ENCODE data around the gene CADM1.

CADM1 gene

DNA sequence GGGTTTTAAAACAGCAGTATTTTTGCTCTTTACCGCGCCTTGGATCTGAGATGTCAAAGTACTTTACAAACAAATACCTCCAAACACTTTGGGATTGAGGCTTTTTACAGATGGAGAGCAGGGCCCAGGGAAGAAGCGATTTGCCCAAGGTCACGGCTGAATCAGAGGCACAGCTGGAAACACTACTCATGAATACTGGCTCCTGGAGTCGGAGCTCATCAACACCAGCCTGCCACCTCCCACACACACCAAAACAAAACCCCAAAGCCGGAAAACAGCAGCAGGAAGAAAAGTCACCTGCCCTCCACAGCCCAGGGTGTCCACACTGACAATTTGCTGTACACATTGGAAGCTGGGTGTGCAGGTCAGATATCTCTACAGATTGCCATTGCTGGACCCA, 339.4 kb downstream of the CADM1 start:
- Histone ChIP-seq H3K27ac (ENCODE audit: low read length) (no peak overlapping the region), H3K4me3 (ENCODE audit: low read depth in 1 of 2, low read length in 2 of 2) (no peak overlapping the region), H3K9me3 (ENCODE audit: control insufficient read depth in 1 of 2, low read length in 2 of 2) (no peaks in the 10 kb centered on the region), H3K27me3 (ENCODE audit: low read depth, low read length) (peaks cover 8% of the 10 kb centered on the region), H3K4me1 (ENCODE audit: control insufficient read depth in 1 of 2, insufficient read depth in 2 of 2, low read length in 2 of 2) (no peaks in the 10 kb centered on the region), H3K36me3 (ENCODE audit: control insufficient read depth in 1 of 2, insufficient read depth in 2 of 2, low read length in 2 of 2) (no peaks in the 10 kb centered on the region)

- Histone ChIP-seq H3K4me1 (ENCODE audit: control insufficient read depth in 1 of 2, insufficient read depth in 2 of 2, low read length in 2 of 2) (no peaks in the 10 kb centered on the region), H3K27me3 (ENCODE audit: low read depth, low read length) (peaks cover 8% of the 10 kb centered on the region), H3K4me3 (ENCODE audit: low read depth in 1 of 2, low read length in 2 of 2) (no peak overlapping the region), H3K27ac (ENCODE audit: low read length) (no peak overlapping the region), H3K9me3 (ENCODE audit: control insufficient read depth in 1 of 2, low read length in 2 of 2) (peaks cover 0 to 5% of the 10 kb centered on the region in 2 donors), H3K36me3 (ENCODE audit: control insufficient read depth in 1 of 2, insufficient read depth in 2 of 2, low read length in 2 of 2) (no peaks in the 10 kb centered on the region)
Observed at GRCh38 chr11:115162919-115163318, 341.3 kb downstream of the CADM1 start.

- Histone ChIP-seq H3K36me3 (ENCODE audit: control insufficient read depth in 1 of 2, insufficient read depth in 2 of 2, low read length in 2 of 2) (no peaks in the 10 kb centered on the region), H3K4me1 (ENCODE audit: control insufficient read depth in 1 of 2, insufficient read depth in 2 of 2, low read length in 2 of 2) (no peaks in the 10 kb centered on the region), H3K4me3 (ENCODE audit: low read depth in 1 of 2, low read length in 2 of 2) (no peak overlapping the region), H3K27ac (ENCODE audit: low read length) (no peak overlapping the region), H3K27me3 (ENCODE audit: low read depth, low read length) (peaks cover 8% of the 10 kb centered on the region), H3K9me3 (ENCODE audit: control insufficient read depth in 1 of 2, low read length in 2 of 2) (peaks cover 0 to 5% of the 10 kb centered on the region in 2 donors)
Observed at GRCh38 chr11:115161876-115162275, 342.3 kb downstream of the CADM1 start.

GRCh38 chr11:115159207-115159606, 345.0 kb downstream of the CADM1 start:
- Histone ChIP-seq H3K27ac (ENCODE audit: low read length) (no peak overlapping the region), H3K36me3 (ENCODE audit: control insufficient read depth in 1 of 2, insufficient read depth in 2 of 2, low read length in 2 of 2) (no peaks in the 10 kb centered on the region), H3K27me3 (ENCODE audit: low read depth, low read length) (no peaks in the 10 kb centered on the region), H3K9me3 (ENCODE audit: control insufficient read depth in 1 of 2, low read length in 2 of 2) (peaks cover 0 to 5% of the 10 kb centered on the region in 2 donors), H3K4me3 (ENCODE audit: low read depth in 1 of 2, low read length in 2 of 2) (no peak overlapping the region), H3K4me1 (ENCODE audit: control insufficient read depth in 1 of 2, insufficient read depth in 2 of 2, low read length in 2 of 2) (no peaks in the 10 kb centered on the region)

DNA sequence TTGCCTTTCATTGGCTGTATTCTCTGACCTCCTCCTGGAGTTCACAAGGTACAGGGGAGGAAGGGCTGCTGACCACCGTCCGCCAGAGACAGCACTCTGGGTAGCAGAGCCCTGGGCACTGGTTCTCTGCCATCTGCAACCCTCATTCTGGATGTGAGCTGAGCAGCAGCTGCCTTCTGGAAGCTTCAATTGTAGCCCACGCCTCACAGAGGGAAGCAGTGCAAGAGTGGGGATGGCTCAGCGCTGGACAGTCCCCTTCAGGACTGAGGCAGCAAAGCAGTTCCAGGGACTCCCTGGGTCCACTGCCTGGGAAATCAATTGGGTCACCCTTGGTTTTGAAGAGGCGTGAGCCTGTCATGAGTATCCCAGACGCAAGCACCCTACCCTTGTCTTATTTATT, 346.2 kb downstream of the CADM1 start:
- Histone ChIP-seq H3K9me3 (ENCODE audit: control insufficient read depth in 1 of 2, low read length in 2 of 2) (peaks cover 0 to 5% of the 10 kb centered on the region in 2 donors), H3K4me1 (ENCODE audit: control insufficient read depth in 1 of 2, insufficient read depth in 2 of 2, low read length in 2 of 2) (no peaks in the 10 kb centered on the region), H3K27me3 (ENCODE audit: low read depth, low read length) (no peaks in the 10 kb centered on the region), H3K36me3 (ENCODE audit: control insufficient read depth in 1 of 2, insufficient read depth in 2 of 2, low read length in 2 of 2) (no peaks in the 10 kb centered on the region), H3K4me3 (ENCODE audit: low read depth in 1 of 2, low read length in 2 of 2) (no peak overlapping the region), H3K27ac (ENCODE audit: low read length) (no peak overlapping the region)

GRCh38 chr11:115157247-115157646, 347.0 kb downstream of the CADM1 start:
- no peak overlapping the region for H3K4me3 ChIP-seq (ENCODE audit: low read depth in 1 of 2, low read length in 2 of 2)
- no peaks in the 10 kb centered on the region for H3K4me1 ChIP-seq (ENCODE audit: control insufficient read depth in 1 of 2, insufficient read depth in 2 of 2, low read length in 2 of 2)
- H3K27ac ChIP-seq (ENCODE audit: low read length) = no peak overlapping the region
- H3K27me3 ChIP-seq (ENCODE audit: low read depth, low read length) = no peaks in the 10 kb centered on the region
- no peaks in the 10 kb centered on the region for H3K36me3 ChIP-seq (ENCODE audit: control insufficient read depth in 1 of 2, insufficient read depth in 2 of 2, low read length in 2 of 2)
- peaks cover 0 to 5% of the 10 kb centered on the region in 2 donors for H3K9me3 ChIP-seq (ENCODE audit: control insufficient read depth in 1 of 2, low read length in 2 of 2)

DNA sequence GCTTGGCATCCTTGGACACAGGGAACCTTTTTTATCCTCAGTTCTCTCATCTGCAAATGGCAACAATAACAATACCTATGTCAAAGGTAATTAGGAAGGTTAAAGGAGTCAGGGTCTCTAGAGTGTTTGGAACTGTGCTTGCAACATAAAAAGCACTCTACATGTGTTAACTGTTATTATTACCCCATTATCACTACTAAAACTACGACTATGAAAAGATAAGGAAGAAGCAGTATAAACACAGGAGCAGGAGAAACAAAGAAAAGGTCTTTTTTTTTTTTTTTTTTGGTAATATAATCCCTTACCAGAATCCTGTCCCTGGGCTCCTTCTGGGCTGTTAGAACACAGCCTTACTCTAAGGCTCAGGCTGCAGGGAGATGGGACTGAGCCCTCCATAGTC, 348.2 kb downstream of the CADM1 start:
- no peaks in the 10 kb centered on the region for H3K27me3 ChIP-seq (ENCODE audit: low read depth, low read length)
- H3K36me3 ChIP-seq (ENCODE audit: control insufficient read depth in 1 of 2, insufficient read depth in 2 of 2, low read length in 2 of 2) = no peaks in the 10 kb centered on the region
- H3K4me3 ChIP-seq (ENCODE audit: low read depth in 1 of 2, low read length in 2 of 2) = no peak overlapping the region
- peaks cover 0 to 5% of the 10 kb centered on the region in 2 donors for H3K9me3 ChIP-seq (ENCODE audit: control insufficient read depth in 1 of 2, low read length in 2 of 2)
- no peaks in the 10 kb centered on the region for H3K4me1 ChIP-seq (ENCODE audit: control insufficient read depth in 1 of 2, insufficient read depth in 2 of 2, low read length in 2 of 2)
- no peak overlapping the region for H3K27ac ChIP-seq (ENCODE audit: low read length)

DNA sequence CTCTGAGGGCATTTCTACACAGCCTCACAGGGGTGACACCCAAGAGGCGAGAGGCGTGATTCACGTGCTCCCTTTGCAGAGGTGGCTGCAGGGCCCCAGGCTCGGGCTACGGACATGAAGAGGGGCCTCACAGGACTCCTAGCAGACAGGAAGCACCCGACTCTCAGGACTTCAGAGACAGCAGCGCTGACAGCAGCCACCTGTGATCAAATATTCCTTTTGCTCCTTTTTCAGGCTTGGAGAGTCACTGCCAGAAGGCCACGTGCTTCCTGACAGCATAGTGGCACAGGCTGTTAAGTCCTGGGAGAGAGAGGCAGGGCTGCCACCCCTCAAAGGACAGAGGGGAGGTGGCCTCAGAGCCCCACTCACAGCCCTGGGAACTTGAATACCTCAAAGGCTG, 348.9 kb downstream of the CADM1 start:
- Histone ChIP-seq H3K27me3 (ENCODE audit: low read depth, low read length) (no peaks in the 10 kb centered on the region), H3K4me1 (ENCODE audit: control insufficient read depth in 1 of 2, insufficient read depth in 2 of 2, low read length in 2 of 2) (no peaks in the 10 kb centered on the region), H3K9me3 (ENCODE audit: control insufficient read depth in 1 of 2, low read length in 2 of 2) (peaks cover 0 to 5% of the 10 kb centered on the region in 2 donors), H3K36me3 (ENCODE audit: control insufficient read depth in 1 of 2, insufficient read depth in 2 of 2, low read length in 2 of 2) (no peaks in the 10 kb centered on the region), H3K4me3 (ENCODE audit: low read depth in 1 of 2, low read length in 2 of 2) (no peak overlapping the region), H3K27ac (ENCODE audit: low read length) (no peak overlapping the region)

GRCh38 chr11:115154355-115154736, 349.9 kb downstream of the CADM1 start:
- H3K4me3 ChIP-seq (ENCODE audit: low read depth in 1 of 2, low read length in 2 of 2) = no peak overlapping the region
- no peaks in the 10 kb centered on the region for H3K27me3 ChIP-seq (ENCODE audit: low read depth, low read length)
- H3K36me3 ChIP-seq (ENCODE audit: control insufficient read depth in 1 of 2, insufficient read depth in 2 of 2, low read length in 2 of 2) = no peaks in the 10 kb centered on the region
- peaks cover 0 to 5% of the 10 kb centered on the region in 2 donors for H3K9me3 ChIP-seq (ENCODE audit: control insufficient read depth in 1 of 2, low read length in 2 of 2)
- H3K4me1 ChIP-seq (ENCODE audit: control insufficient read depth in 1 of 2, insufficient read depth in 2 of 2, low read length in 2 of 2) = no peaks in the 10 kb centered on the region
- no peak overlapping the region for H3K27ac ChIP-seq (ENCODE audit: low read length)

GRCh38 chr11:115153731-115154354, 350.4 kb downstream of the CADM1 start:
- no peaks in the 10 kb centered on the region for H3K27me3 ChIP-seq (ENCODE audit: low read depth, low read length)
- H3K4me3 ChIP-seq (ENCODE audit: low read depth in 1 of 2, low read length in 2 of 2) = no peak overlapping the region
- no peak overlapping the region for H3K27ac ChIP-seq (ENCODE audit: low read length)
- no peaks in the 10 kb centered on the region for H3K4me1 ChIP-seq (ENCODE audit: control insufficient read depth in 1 of 2, insufficient read depth in 2 of 2, low read length in 2 of 2)
- peaks cover 0 to 5% of the 10 kb centered on the region in 2 donors for H3K9me3 ChIP-seq (ENCODE audit: control insufficient read depth in 1 of 2, low read length in 2 of 2)
- H3K36me3 ChIP-seq (ENCODE audit: control insufficient read depth in 1 of 2, insufficient read depth in 2 of 2, low read length in 2 of 2) = no peaks in the 10 kb centered on the region

- H3K9me3 ChIP-seq (ENCODE audit: control insufficient read depth in 1 of 2, low read length in 2 of 2) = no peaks in the 10 kb centered on the region
- no peak overlapping the region for H3K27ac ChIP-seq (ENCODE audit: low read length)
- no peak overlapping the region for H3K4me3 ChIP-seq (ENCODE audit: low read depth in 1 of 2, low read length in 2 of 2)
- H3K36me3 ChIP-seq (ENCODE audit: control insufficient read depth in 1 of 2, insufficient read depth in 2 of 2, low read length in 2 of 2) = no peaks in the 10 kb centered on the region
- no peaks in the 10 kb centered on the region for H3K4me1 ChIP-seq (ENCODE audit: control insufficient read depth in 1 of 2, insufficient read depth in 2 of 2, low read length in 2 of 2)
- no peaks in the 10 kb centered on the region for H3K27me3 ChIP-seq (ENCODE audit: low read depth, low read length)
Observed at GRCh38 chr11:115153135-115153534, 351.1 kb downstream of the CADM1 start.

GRCh38 chr11:115151010-115151409, 353.2 kb downstream of the CADM1 start:
- Histone ChIP-seq H3K9me3 (ENCODE audit: control insufficient read depth in 1 of 2, low read length in 2 of 2) (no peaks in the 10 kb centered on the region), H3K36me3 (ENCODE audit: control insufficient read depth in 1 of 2, insufficient read depth in 2 of 2, low read length in 2 of 2) (no peaks in the 10 kb centered on the region), H3K4me3 (ENCODE audit: low read depth in 1 of 2, low read length in 2 of 2) (no peak overlapping the region), H3K4me1 (ENCODE audit: control insufficient read depth in 1 of 2, insufficient read depth in 2 of 2, low read length in 2 of 2) (no peaks in the 10 kb centered on the region), H3K27me3 (ENCODE audit: low read depth, low read length) (no peaks in the 10 kb centered on the region), H3K27ac (ENCODE audit: low read length) (no peak overlapping the region)

Measured in muscle layer of duodenum (tissue), 2 donors.